GM19240 (cell line): Measurements from ENCODE around the gene PEAR1.

Experiments used
- DNase-seq: peaks from one replicate; pipeline ENCODE4 v3.0.0; 2011; ENCODE audit warnings: low spot score; ENCODE audit not compliant: insufficient read length

Gene PEAR1

GRCh38 chr1:156882543-156882942, 11.0 kb upstream of the PEAR1 start:
- no peak for DNase-seq

GRCh38 chr1:156883919-156884318, 9.6 kb upstream of the PEAR1 start:
- DNase-seq: no peak

DNA sequence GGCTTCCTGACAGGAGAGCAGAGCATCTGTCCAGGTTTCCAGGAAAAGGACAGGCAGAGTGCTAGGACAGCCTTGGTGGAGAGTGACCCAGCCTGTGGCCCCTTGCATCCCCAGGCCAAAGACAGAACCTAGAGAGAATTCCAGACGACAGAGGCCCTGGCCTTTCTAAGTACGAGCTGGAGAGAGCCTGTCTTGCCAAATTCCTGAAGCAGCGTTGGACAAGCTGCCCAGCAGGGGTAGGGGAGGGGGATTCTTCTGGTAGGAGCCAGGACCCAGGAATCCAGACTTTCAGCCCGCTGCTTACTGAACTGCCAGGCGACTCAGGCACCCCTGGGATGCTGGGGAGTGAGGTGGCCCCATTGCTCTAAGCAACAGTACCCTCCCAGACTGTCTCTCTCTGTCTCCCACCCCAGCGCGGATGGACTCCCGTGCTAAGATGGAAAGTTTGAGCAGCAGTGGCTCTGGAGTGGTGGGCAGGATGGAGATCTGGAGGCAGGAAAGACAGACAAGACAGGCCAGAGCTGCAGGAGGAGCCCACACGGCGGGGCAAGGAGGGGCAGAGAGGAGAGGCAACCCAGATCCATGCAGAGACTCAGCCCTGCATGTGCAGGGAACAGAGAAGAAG, 8.8 kb upstream of the PEAR1 start:
- no peak for DNase-seq

DNA sequence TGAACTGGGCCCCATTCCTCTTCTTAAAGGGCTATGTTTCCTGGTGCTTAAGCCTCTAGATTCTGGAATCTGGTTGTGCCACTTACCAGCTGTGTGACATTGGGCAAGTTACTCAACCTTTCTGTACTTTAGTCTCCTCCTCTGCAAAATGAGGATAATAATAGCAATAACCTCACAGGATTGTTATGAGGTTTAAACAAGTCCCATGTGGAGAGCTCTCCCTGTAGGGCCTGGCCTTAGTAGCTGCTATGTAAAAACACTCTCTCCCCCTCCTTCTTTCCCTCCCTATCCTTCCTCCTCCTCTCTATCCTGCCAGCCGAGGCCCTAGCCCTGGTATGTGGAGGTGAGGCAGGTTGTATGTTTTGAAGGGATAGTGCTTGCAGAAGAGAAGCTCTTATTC, 8.2 kb upstream of the PEAR1 start:
- DNase-seq: no peak

GRCh38 chr1:156885880-156886355, 7.6 kb upstream of the PEAR1 start:
- DNase-seq: no peak

DNA sequence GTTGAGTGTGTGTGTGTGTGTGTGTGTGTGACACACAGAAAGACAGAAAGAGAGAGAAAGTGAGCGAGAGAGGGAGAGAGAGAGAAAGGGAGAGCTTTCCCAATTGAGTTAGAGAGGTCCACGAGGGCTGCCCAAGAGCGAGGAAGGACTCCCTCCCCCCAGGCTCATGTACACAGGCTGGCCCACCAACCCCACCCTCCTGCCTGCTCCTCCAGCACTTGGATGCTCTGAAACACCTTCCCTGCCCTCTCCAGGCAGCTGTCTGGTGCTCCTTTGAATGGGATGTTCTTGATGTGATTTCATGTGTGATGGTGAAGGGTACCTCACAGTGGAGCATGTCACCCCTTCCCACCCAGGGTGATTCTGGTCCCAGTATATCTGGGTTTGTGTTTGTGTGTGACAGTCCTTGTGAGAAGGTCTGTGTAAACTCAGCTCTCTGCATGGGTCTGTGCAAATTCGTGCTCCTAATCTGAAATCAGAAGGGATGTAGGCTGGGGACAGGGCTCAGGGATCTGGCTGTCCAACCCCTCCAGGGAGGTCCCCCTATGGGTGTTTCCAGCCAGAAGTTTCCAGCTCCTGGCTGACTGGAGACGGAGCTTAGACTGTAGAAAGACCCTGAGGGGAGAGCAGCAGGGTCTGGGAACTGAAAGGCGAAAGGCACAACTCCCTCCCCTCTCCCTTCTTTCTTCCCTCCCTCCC, 6.8 kb upstream of the PEAR1 start:
- DNase-seq: no peak

GRCh38 chr1:156887317-156887716, 6.2 kb upstream of the PEAR1 start:
- DNase-seq: no peak

DNA sequence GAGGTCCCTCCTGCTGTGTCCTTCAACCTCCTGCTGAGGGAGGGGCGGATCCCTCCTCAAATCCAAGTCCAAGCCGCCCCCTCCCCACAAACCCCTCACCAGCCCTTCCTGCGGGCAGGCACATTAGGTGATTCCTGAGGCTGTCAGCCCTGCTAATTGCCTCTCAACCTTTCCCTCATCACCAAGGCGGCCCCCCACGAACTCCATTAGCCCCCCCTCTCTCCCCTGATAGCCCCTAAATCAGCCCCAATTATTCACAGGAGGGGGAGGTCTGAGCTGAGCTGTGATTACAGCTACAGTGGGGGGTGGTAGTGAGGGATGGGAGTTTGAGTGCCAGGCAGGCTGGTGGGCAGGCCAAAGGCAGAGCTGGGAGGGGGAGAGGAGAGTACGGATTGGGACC, 5.8 kb upstream of the PEAR1 start:
- no peak for DNase-seq

GRCh38 chr1:156889802-156890580, 3.5 kb upstream of the PEAR1 start:
- DNase-seq: peak; percentile 77

DNA sequence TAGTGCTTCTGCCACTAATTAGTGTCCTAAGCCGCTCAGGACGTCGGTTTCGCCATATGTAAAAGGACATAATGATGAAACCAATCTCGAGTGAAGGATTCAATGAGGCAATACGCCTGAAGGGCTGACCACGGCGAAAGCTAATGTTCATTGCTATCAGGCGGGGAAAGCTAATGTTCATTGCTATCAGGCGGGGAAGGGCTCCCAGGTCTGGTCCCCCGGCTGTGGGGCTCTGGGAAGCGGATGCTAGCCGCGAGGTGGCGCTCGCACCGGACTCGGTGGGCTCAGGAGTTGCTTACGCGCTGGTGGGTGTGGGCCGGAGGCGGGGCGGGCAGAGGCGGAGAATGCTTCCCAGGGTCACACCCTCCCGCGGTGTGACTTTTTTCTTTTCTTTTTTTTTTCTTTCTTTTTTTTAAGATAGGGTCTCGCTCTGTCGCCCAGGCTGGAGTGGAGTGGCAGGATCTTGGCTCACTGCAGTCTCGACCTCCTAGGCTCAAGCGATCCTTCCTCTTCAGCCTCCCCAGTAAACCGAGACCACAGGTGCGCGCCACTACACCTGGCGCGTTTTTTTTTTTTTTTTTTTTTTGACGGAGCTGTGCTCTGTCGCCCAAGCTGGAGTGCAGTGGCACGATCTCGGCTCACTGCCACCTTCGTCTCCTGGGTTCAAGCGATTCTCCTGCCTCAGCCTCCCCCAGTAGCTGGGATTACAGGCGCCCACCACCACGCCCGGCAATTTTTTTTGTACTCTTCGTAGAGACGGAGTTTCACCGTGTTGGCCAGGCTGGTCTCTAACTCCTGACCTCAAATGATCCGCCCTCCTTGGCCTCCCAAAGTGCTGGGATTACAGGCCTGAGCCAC, 1.1 kb upstream of the PEAR1 start:
- DNase-seq: peak; percentile 80

- no peak for DNase-seq
Observed at GRCh38 chr1:156894001-156894400, 483 bp downstream of the PEAR1 start.

DNA sequence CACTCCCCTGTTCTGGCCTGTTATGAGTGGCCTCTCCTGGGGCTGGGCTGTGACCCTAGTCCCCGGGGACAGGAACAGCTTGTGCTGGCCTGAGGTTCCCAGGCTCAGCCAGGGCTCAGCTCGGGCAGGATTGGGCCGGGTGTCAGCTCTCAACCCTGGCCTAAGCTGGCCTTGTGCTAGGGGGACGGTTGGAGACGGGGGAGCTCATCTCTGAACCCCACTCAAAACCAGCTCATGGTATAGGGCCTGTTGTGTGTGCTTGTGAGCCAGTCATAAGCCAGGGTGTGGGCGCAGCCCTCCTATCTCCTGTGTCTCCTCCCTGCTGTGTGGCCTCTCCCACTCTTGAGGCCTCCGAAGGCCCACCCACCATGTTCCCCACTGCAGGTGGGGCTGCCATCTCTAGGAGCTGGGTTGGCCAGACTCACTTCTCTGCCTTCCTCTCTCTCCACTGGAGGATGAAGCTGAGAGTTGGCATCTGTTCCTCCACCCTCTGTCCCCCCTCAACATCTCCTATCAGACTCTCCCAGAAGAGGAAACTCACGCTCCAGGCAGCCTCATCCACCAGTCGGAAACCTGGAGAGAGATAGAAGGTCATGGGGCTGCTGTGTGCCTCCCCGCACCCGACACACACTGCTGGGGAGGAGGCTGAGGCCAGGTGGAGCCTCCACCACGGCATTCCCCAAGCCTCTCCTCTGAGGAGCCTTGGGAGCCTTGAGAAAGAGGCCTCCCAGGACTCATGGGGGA, 1.4 kb downstream of the PEAR1 start:
- no peak for DNase-seq

DNA sequence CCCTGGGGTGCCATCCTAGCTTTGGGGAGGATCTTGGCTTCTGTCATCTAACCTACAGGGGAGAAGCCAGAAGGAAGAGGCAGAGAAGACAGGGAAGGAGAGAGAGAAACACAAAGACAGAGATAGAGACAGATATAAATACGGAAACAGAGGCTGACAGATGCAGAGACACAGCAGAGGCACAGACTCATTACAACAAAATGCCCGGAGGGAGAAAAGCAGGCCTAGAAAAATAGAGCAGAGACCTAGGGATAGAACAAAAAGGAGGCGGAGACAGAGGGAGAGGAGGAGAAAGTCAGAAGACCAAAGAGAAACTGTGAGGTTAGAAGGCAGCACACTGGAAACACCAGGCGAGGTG, 1.9 kb downstream of the PEAR1 start:
- DNase-seq: no peak

DNA sequence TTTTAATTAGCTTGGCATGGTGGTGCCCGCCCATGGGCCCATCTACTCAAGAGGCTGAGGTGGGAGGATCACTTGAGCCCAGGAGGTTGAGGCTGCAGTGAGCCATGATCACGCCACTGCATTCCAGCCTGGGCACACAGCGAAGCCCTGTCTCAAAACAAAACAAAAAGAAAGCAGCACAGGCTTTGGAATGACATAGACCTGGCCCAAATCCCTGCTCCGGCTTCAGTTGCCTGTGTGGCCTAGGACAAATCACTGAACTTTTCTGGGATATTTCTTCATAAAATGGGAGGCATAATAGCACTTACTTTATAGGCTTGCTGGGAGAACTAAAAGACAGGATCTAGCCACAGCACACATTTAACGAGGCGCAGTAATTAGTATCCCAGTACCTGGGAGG, 2.4 kb downstream of the PEAR1 start:
- no peak for DNase-seq

DNA sequence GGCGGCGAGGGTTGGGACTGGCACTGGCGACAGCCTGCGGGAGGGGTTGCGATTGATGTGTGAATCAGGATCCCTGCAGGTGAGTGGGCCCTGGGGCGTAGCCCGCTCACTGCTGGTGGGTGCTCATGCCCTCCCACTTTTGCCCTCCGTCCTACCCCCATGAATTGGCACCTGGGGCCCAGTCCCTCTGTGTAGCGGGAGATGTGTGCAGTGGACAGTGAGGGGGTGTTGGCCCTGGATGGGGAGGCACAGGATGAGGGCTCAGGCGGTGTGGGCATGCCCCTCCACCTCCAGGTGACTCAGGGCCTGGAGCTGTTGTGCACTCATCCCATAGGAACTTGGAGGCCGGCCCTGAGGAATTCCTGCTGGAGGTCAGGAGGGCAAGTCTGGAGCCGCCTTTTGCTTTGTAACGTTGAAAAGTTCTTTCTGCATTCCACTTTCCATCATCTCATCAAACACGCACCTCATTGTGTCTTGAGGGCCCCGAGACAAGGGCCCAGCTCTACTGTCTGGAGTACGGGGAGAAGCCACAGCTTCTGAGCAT, 3.0 kb downstream of the PEAR1 start:
- no peak for DNase-seq

DNA sequence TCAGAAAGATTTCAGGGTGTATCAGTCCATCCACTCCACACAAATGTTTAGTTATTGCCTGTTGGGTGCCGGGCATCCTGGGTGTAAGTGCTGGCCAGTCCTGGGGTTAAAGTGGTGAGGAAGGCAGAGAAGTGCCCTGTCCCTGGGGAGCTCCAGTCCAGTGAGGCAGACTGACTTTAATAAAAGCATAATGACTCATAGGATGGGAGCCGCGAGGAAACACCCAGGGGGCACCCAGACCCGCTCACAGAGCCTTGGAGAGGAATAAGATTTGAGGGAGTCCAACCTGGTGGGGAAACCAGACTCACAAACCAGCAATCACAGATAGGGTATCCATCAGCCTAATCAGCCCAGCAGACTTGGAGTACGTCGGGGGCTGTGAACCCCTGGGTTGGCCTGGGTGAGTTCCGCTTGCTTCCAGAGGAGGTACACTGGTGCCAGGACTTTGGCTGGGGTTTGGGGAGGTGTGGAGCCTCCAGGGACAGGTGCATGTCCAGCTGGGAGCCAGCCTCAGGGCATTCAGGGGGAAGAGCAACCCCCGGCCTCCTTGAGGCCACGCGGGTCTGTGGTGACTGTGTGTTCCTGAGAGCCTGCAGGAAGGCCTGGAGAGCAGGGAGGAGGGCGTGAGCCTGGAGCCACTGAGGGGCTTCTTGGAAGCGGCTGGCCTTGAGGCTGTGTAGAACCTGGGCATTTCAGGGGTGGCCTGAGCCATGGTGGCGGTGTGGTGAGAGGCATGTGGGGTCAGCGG, 3.7 kb downstream of the PEAR1 start:
- no peak for DNase-seq

- no peak for DNase-seq
Observed at GRCh38 chr1:156898161-156898566, 4.6 kb downstream of the PEAR1 start.

- DNase-seq: no peak
Observed at GRCh38 chr1:156898971-156899664, 5.6 kb downstream of the PEAR1 start.
